Fibroblast of lung (primary cell): ENCODE measurements around the gene PDE4D. TPM values are rescaled to one million over a fixed set of nuclear protein-coding genes. Genes with fewer than 3 reads are reported as not detected.

Source experiments
- DNase-seq, 2 donors: peaks; one replicate each; pipeline versions ENCODE4 v3.0.0 to v3.0.0-alpha.2; 2010; ENCODE audit warnings: low read depth in 2 of 2
- H2AFZ ChIP-seq: 2 replicates; pipeline ENCODE4 v1.5.1; 2012; ENCODE audit warnings: low read length, control low read depth, inconsistent platforms
- H3K27ac ChIP-seq: 2 replicates; pipeline ENCODE4 v1.5.1; 2011; ENCODE audit warnings: low read length, control low read depth; ENCODE audit not compliant: insufficient read depth
- H3K27me3 ChIP-seq: 2 replicates; pipeline ENCODE4 v1.5.1; 2011; ENCODE audit warnings: mild to moderate bottlenecking, low read length; ENCODE audit not compliant: control insufficient read depth, insufficient read depth
- H3K36me3 ChIP-seq: 2 replicates; pipeline ENCODE4 v1.5.1; 2011; ENCODE audit warnings: low read length; ENCODE audit not compliant: control insufficient read depth, insufficient read depth
- H3K4me1 ChIP-seq: 2 replicates; pipeline ENCODE4 v1.5.1; 2011; ENCODE audit warnings: low read length; ENCODE audit not compliant: control insufficient read depth, insufficient read depth; ENCODE audit errors: extremely low read depth
- H3K4me2 ChIP-seq: 2 replicates; pipeline ENCODE4 v1.5.1; 2011; ENCODE audit warnings: low read length, control low read depth; ENCODE audit not compliant: insufficient read depth; ENCODE audit errors: extremely low read depth
- H3K4me3 ChIP-seq, 4 experiments: fragments of 200-600 bp in 1 of 4; sonication (generic) in 1 of 4; replicated peaks in 1 of 4; 2 replicates each; pipeline ENCODE4 v1.5.1; 2011 to 2016; ENCODE audit warnings: low read length in 4 of 4, low read depth in 3 of 4, mild to moderate bottlenecking in 3 of 4, control low read depth in 2 of 4, inconsistent platforms in 1 of 4, mixed read lengths in 1 of 4; ENCODE audit not compliant: insufficient read depth in 1 of 4; ENCODE audit errors: control extremely low read depth in 1 of 4
- H3K79me2 ChIP-seq: 2 replicates; pipeline ENCODE4 v1.5.1; 2012; ENCODE audit warnings: mild to moderate bottlenecking, low read length, inconsistent platforms; ENCODE audit not compliant: control insufficient read depth, insufficient read depth
- H3K9ac ChIP-seq: 2 replicates; pipeline ENCODE4 v1.5.1; 2011; ENCODE audit warnings: mild to moderate bottlenecking, low read length, control low read depth; ENCODE audit not compliant: insufficient read depth
- H3K9me3 ChIP-seq: 2 replicates; pipeline ENCODE4 v1.5.1; 2012; ENCODE audit warnings: low read depth, low read length; ENCODE audit not compliant: control insufficient read depth, insufficient read depth
- H4K20me1 ChIP-seq: 2 replicates; pipeline ENCODE4 v1.5.1; 2011; ENCODE audit warnings: low read length; ENCODE audit not compliant: control insufficient read depth, insufficient read depth; ENCODE audit errors: extremely low read depth
- CTCF ChIP-seq, 2 donors: IDR thresholded peaks in 1 of 2; conservative IDR thresholded peaks in 1 of 2; 1 replicate in 1 of 2; 2 replicates in 1 of 2; pipeline ENCODE4 v1.5.1; 2011 to 2012; ENCODE audit warnings: low read length in 2 of 2, control low read depth in 1 of 2, inconsistent platforms in 1 of 2, low read depth in 1 of 2, mild to moderate bottlenecking in 1 of 2
- EZH2 ChIP-seq: IDR thresholded peaks from 2 replicates; pipeline ENCODE4 v1.5.1; 2012; ENCODE audit warnings: low read length, control low read depth, mild to moderate bottlenecking; ENCODE audit errors: missing control alignments
- polyA plus RNA-seq, 2 donors: library from polyadenylated mRNA; depleted of rRNA in 1 of 2; stranded (reverse) in 1 of 2; unstranded in 1 of 2; fragments of >200 nt; gene quantifications; 2 replicates each; pipeline ENCODE4 v1.2.1, GENCODE V29; 2011 to 2012; ENCODE audit warnings: missing spikeins in 1 of 2
- total RNA-seq: library from RNA; depleted of rRNA; stranded (reverse); fragments of >200 nt; gene quantifications from 2 replicates; pipeline ENCODE4 v1.2.1, GENCODE V29; 2014

Gene PDE4D
- total and polyA plus RNA-seq, 2 donors (not counting 1 experiment from before 2014, with no cell fraction given): 2.1 to 8.3 TPM

- Histone ChIP-seq H3K9me3 (no peaks in the 10 kb centered on the region), H3K36me3 (no peaks in the 10 kb centered on the region), H3K79me2 (no peaks in the 10 kb centered on the region), H3K4me3 (no peak overlapping the region), H2AFZ (no peak overlapping the region), H3K27ac (no peak overlapping the region), H3K9ac (no peak overlapping the region), H3K27me3 (no peaks in the 10 kb centered on the region), H4K20me1 (no peaks in the 10 kb centered on the region), H3K4me1 (no peaks in the 10 kb centered on the region), H3K4me2 (no peak overlapping the region)
- TF ChIP-seq CTCF (conservative IDR thresholded peaks at IDR 0.05 in 1 of 2, IDR thresholded peaks at IDR 0.05 in 1 of 2; ENCODE audit: low read depth in 1 of 2, low read length in 2 of 2) (no peak), EZH2 (no peak)
- DNase-seq: no peak
Measured at GRCh38 chr5:59538750-59539121, 354.8 kb downstream of the PDE4D start.

GRCh38 chr5:59537961-59538749, 355.4 kb downstream of the PDE4D start:
- H3K36me3 ChIP-seq: no peaks in the 10 kb centered on the region
- no peak overlapping the region for H3K27ac ChIP-seq
- no peak for DNase-seq
- no peak for TF ChIP-seq CTCF (conservative IDR thresholded peaks at IDR 0.05 in 1 of 2, IDR thresholded peaks at IDR 0.05 in 1 of 2; ENCODE audit: low read depth in 1 of 2, low read length in 2 of 2)
- no peak for TF ChIP-seq EZH2
- H3K4me1 ChIP-seq: no peaks in the 10 kb centered on the region
- H3K4me2 ChIP-seq: no peak overlapping the region
- H3K9me3 ChIP-seq: no peaks in the 10 kb centered on the region
- no peak overlapping the region for H3K4me3 ChIP-seq
- H3K9ac ChIP-seq: no peak overlapping the region
- no peak overlapping the region for H2AFZ ChIP-seq
- no peaks in the 10 kb centered on the region for H3K27me3 ChIP-seq
- H4K20me1 ChIP-seq: no peaks in the 10 kb centered on the region
- H3K79me2 ChIP-seq: no peaks in the 10 kb centered on the region

- no peak overlapping the region for H3K9ac ChIP-seq
Measured at GRCh38 chr5:59536875-59537274, 356.7 kb downstream of the PDE4D start.

More at GRCh38 chr5:59536875-59537274, 356.7 kb downstream of the PDE4D start:
- DNase-seq: no peak
- no peak for TF ChIP-seq EZH2
- Histone ChIP-seq H3K4me1 (no peaks in the 10 kb centered on the region), H3K4me3 (no peak overlapping the region), H3K27ac (no peak overlapping the region), H3K4me2 (no peak overlapping the region), H4K20me1 (no peaks in the 10 kb centered on the region), H3K27me3 (no peaks in the 10 kb centered on the region), H2AFZ (no peak overlapping the region), H3K79me2 (no peaks in the 10 kb centered on the region), H3K36me3 (no peaks in the 10 kb centered on the region), H3K9me3 (no peaks in the 10 kb centered on the region)
